ENCODE results near the gene ANGPTL2.
A peak's percentile ranks its signal among the peaks of the same experiment; 100 is the strongest.

The ANGPTL2 gene

DNA sequence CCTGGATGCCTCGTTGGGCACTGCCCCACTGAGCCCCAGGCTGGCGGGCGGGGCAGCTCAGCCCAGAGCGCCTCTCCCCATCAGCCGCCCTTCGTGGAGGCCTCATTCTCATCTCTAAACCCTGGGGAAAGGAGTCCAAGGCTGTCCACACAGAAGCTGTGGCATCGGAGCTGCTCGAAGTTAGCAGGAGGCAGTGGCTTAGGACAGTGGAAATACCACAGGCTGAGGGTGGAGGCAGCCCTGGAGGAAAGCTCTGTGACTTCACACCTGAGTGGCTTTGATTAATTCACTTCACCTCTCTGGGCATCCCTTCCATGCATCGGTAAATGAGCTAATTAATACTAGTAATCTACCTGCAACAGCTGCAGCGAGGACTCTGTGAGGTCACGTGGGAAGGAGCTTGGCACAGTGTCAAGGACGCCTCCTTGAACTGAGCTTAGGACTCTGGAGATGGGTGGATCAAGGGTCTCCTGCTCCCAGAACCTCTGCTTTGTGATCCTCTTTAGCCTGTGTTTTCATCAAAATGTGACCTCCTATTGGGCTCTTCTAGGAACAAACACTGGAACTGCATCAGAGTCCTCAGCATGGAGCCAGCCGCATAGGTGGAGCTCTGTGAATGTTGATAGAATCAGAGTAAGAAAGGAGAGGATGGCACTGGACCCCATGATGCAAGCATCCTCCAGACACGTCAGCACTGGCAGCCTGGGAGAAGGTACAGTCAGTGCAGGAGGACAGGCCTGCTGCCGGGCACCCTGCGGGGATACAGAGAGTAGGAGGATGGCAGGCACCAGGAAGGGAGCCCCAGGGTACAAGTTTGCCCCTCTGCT is 842 bp upstream of the ANGPTL2 start:
- no peak for DNase-seq (ENCODE audit: insufficient read length, low spot score)
- no peak for FAIRE-seq

DNA sequence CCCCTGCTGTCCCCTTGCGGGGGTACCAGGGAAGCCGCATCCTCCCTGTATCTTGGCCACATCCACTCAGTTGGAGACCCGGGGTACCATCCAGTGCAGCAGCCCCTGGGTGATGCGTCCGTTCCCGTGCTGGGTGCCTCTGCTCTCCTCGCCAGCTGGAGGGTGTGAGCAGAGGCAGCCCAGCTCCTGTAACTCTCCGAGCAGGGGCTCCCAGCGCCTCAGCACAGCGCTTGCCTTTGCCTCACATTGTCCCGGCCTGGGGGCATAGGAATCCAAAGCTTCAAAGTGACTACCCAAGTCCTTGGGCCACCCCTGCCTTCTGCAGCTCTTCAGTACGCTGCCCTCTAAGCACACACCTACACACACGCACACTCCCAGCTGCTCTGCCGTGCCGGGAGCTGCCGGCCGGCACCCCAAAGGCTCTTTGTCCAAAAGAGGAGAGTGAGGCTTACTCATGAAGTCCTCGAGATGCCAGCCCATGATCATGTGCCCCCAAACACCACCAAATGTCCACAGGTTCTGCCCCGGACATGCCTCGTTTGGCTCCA is 733 bp downstream of the ANGPTL2 start:
- FAIRE-seq (no peak), DNase-seq (ENCODE audit: insufficient read length, low spot score) (no peak)
- no peak for TF ChIP-seq TAF1 (IDR thresholded peaks at IDR 0.05; ENCODE audit: low read depth, low read length)
- TF ChIP-seq SPI1 (IDR thresholded peaks at IDR 0.05; ENCODE audit: low read depth, low read length), result no peak
- no peak for TF ChIP-seq POU2F2 (IDR thresholded peaks at IDR 0.05; ENCODE audit: low read depth, low read length)
- TF ChIP-seq POLR2A (IDR thresholded peaks at IDR 0.05; ENCODE audit: low read depth, low read length), result no peak
- no peak for TF ChIP-seq PAX5 (IDR thresholded peaks at IDR 0.05; ENCODE audit: insufficient read depth, low read length, severe bottlenecking)
- no peak for TF ChIP-seq POLR2AphosphoS5 (IDR thresholded peaks at IDR 0.05; ENCODE audit: low read depth, low read length)

More for the DNA sequence above, 842 bp upstream of the ANGPTL2 start:
- TF ChIP-seq POU2F2 (IDR thresholded peaks at IDR 0.05; ENCODE audit: low read depth, low read length) (no peak), SPI1 (IDR thresholded peaks at IDR 0.05; ENCODE audit: low read depth, low read length) (no peak), TAF1 (IDR thresholded peaks at IDR 0.05; ENCODE audit: low read depth, low read length) (no peak), POLR2A (IDR thresholded peaks at IDR 0.05; ENCODE audit: low read depth, low read length) (no peak), POLR2AphosphoS5 (IDR thresholded peaks at IDR 0.05; ENCODE audit: low read depth, low read length) (no peak), PAX5 (IDR thresholded peaks at IDR 0.05; ENCODE audit: insufficient read depth, low read length, severe bottlenecking) (no peak)

DNA sequence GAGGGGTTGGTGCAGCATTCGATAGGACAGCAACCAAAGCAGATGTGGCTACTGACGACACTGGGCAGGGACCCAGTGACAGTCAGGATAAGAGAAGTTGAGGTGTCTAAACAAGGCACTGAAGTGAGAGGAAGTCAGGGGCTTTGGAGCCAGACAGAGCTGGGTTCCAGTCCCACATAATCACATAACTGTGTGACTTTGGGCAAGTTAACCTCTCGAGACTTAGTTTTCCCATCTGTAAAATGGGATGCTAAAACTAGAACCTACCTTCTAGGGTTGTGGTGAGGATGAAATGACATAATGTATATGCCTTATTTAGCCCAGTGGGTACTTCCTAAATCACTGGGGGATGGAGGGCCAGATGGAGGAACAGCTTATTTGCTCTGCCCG is 3.1 kb downstream of the ANGPTL2 start:
- no peak for TF ChIP-seq TAF1 (IDR thresholded peaks at IDR 0.05; ENCODE audit: low read depth, low read length)
- TF ChIP-seq POLR2A (IDR thresholded peaks at IDR 0.05; ENCODE audit: low read depth, low read length), result no peak
- TF ChIP-seq PAX5 (IDR thresholded peaks at IDR 0.05; ENCODE audit: insufficient read depth, low read length, severe bottlenecking), result no peak
- no peak for TF ChIP-seq POU2F2 (IDR thresholded peaks at IDR 0.05; ENCODE audit: low read depth, low read length)
- no peak for TF ChIP-seq POLR2AphosphoS5 (IDR thresholded peaks at IDR 0.05; ENCODE audit: low read depth, low read length)
- no peak for TF ChIP-seq SPI1 (IDR thresholded peaks at IDR 0.05; ENCODE audit: low read depth, low read length)
- peak; percentile 13 for FAIRE-seq
- DNase-seq (ENCODE audit: insufficient read length, low spot score), result no peak

DNA sequence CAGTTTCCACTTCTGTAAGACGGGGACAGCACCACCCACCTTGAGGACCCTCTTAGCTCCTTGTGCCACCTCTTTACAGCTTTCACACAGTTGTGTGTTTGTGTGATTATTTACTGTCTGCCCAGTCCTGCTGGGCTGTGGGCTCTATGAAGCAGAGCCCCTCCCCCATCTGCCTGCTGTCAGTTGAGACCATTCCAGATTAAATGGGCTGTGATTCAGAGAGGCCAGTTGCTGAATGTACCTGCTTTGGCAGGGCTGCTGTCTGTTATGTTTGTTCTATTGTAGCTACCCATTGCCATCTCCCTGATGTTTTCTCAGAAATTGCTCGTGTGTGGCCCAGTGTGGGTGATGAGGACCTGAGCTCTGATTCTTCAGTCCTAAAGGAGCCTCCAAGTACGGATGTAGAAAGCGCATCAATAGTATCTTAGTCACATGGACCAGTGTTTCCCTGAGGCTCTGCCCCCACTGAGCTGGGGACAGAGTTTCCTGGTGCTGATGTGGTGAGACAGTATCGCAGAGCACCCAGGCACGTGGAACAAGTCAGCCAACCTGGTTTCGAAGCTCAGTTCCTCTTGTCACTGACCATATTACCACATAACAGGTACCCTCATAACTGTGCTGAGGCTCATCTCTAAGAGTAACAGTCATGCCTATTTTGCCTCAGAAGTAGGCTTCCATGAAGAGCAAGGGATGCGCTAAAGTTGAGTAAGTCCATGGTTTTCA is 3.7 kb downstream of the ANGPTL2 start:
- TF ChIP-seq POLR2A (IDR thresholded peaks at IDR 0.05; ENCODE audit: low read depth, low read length) (no peak), SPI1 (IDR thresholded peaks at IDR 0.05; ENCODE audit: low read depth, low read length) (peak; percentile 88), TAF1 (IDR thresholded peaks at IDR 0.05; ENCODE audit: low read depth, low read length) (no peak)
- no peak for DNase-seq (ENCODE audit: insufficient read length, low spot score)
- FAIRE-seq, result peak; percentile 75

DNA sequence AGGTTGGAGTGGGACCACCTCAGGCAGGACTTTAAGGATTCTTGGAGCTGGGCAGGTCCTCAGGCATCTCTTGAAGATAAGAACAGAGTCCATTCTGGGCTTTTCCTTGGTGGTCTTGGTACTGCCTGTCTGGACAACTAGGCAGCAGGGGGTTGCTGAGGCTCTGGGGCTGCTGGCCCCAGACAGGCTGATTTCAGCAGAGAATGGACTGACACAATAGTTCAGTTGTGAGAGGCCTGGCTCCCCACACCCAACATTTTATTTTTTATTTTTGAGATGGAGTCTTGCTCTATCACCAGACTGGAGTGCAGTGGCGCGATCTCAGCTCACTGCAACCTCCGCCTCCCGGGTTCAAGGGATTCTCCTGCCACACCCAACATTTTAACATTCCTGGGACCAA is 4.6 kb downstream of the ANGPTL2 start:
- DNase-seq (ENCODE audit: insufficient read length, low spot score), result no peak
- TF ChIP-seq PAX5 (IDR thresholded peaks at IDR 0.05; ENCODE audit: insufficient read depth, low read length, severe bottlenecking), result no peak
- no peak for TF ChIP-seq POU2F2 (IDR thresholded peaks at IDR 0.05; ENCODE audit: low read depth, low read length)
- no peak for TF ChIP-seq TAF1 (IDR thresholded peaks at IDR 0.05; ENCODE audit: low read depth, low read length)
- no peak for TF ChIP-seq POLR2AphosphoS5 (IDR thresholded peaks at IDR 0.05; ENCODE audit: low read depth, low read length)
- TF ChIP-seq SPI1 (IDR thresholded peaks at IDR 0.05; ENCODE audit: low read depth, low read length), result no peak
- no peak for TF ChIP-seq POLR2A (IDR thresholded peaks at IDR 0.05; ENCODE audit: low read depth, low read length)
- FAIRE-seq, result no peak

DNA sequence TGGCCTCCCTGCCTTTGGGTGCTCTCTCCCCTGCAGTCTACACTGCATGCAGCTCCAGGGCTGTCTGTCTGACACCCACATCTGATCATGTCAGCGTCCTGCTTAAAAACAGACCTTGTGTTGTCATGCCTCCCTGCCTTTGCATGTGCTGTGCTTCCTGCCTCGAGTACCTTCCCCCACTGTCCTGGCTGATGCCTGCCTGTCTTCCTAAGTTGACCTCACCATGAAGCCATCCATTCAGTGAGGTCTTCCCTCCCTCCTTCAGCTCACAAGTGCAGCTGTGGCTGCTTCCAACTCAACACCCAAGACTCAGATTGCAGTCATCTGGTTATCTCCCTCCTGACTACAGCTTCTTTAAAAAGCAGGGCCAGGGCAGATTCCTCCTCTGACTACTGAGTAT is 5.5 kb downstream of the ANGPTL2 start:
- peak; percentile 44 for DNase-seq (ENCODE audit: insufficient read length, low spot score)
- FAIRE-seq, result peak; percentile 94
- TF ChIP-seq SPI1 (IDR thresholded peaks at IDR 0.05; ENCODE audit: low read depth, low read length), result no peak
- no peak for TF ChIP-seq POLR2A (IDR thresholded peaks at IDR 0.05; ENCODE audit: low read depth, low read length)
- no peak for TF ChIP-seq PAX5 (IDR thresholded peaks at IDR 0.05; ENCODE audit: insufficient read depth, low read length, severe bottlenecking)
- TF ChIP-seq POLR2AphosphoS5 (IDR thresholded peaks at IDR 0.05; ENCODE audit: low read depth, low read length), result no peak
- no peak for TF ChIP-seq TAF1 (IDR thresholded peaks at IDR 0.05; ENCODE audit: low read depth, low read length)
- TF ChIP-seq POU2F2 (IDR thresholded peaks at IDR 0.05; ENCODE audit: low read depth, low read length), result no peak

DNA sequence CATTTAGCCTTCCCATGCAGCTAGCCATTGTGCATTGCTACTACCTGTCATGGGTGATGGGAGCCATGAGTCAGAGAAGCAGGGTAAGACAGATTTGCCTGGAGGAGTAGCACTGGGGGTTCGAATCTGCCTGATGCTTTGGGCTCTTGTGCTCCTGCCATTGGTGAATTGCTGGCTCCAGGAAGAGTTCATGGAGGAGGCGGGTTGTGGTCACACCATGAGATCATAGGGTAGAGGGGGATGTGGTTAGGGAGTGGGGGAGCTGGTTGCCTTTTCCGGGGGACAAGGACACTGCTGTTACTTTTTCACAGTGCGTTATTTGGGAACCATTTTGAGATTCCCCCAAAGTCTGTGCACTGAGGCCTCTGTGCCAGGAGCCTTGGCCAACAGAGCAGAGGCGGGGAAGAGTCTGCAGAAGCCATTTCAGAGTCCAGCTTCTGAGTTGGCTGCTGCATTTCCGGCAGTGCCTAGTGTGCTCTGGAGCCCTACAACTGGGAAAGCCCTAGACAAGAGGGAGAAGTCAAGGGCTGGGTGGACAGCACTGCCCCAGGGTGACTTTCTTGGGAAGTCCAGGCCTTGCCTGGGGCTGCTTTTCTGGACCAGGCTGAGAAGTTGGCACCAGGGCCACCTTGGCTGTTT is 6.2 kb downstream of the ANGPTL2 start:
- TF ChIP-seq POU2F2 (IDR thresholded peaks at IDR 0.05; ENCODE audit: low read depth, low read length) (no peak), POLR2AphosphoS5 (IDR thresholded peaks at IDR 0.05; ENCODE audit: low read depth, low read length) (no peak), POLR2A (IDR thresholded peaks at IDR 0.05; ENCODE audit: low read depth, low read length) (no peak), SPI1 (IDR thresholded peaks at IDR 0.05; ENCODE audit: low read depth, low read length) (no peak), TAF1 (IDR thresholded peaks at IDR 0.05; ENCODE audit: low read depth, low read length) (no peak), PAX5 (IDR thresholded peaks at IDR 0.05; ENCODE audit: insufficient read depth, low read length, severe bottlenecking) (no peak)
- FAIRE-seq, result no peak
- DNase-seq (ENCODE audit: insufficient read length, low spot score), result no peak

DNA sequence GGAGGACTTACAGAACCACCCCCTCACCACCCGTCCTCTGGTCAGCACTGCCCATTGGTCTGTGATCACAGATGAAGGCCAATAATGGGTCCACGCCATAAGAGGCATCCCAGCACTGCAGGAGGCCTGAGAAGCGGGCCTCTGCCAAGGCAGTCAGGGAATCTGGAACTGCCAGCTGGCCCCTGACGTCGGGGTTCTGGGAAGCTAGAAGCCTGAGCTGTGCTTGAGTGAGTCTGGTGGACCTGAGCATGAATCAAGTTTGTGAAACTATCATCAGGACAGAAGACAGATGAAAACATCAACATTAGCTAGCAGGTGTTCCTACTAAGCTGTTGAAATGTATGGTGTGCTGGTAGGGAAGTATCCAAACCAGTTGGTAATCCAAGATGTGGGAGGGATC is 7.8 kb downstream of the ANGPTL2 start:
- TF ChIP-seq TAF1 (IDR thresholded peaks at IDR 0.05; ENCODE audit: low read depth, low read length), result no peak
- no peak for TF ChIP-seq PAX5 (IDR thresholded peaks at IDR 0.05; ENCODE audit: insufficient read depth, low read length, severe bottlenecking)
- no peak for TF ChIP-seq POU2F2 (IDR thresholded peaks at IDR 0.05; ENCODE audit: low read depth, low read length)
- no peak for TF ChIP-seq POLR2A (IDR thresholded peaks at IDR 0.05; ENCODE audit: low read depth, low read length)
- TF ChIP-seq POLR2AphosphoS5 (IDR thresholded peaks at IDR 0.05; ENCODE audit: low read depth, low read length), result no peak
- no peak for TF ChIP-seq SPI1 (IDR thresholded peaks at IDR 0.05; ENCODE audit: low read depth, low read length)

More for the DNA sequence above, 7.8 kb downstream of the ANGPTL2 start:
- no peak for DNase-seq (ENCODE audit: insufficient read length, low spot score)
- FAIRE-seq, result no peak
